HepG2 (cell line): ENCODE measurements around the gene PAN2. TPM values are rescaled to one million over a fixed set of nuclear protein-coding genes. Genes with fewer than 3 reads are reported as not detected.
A peak's percentile ranks its signal among the peaks of the same experiment; 100 is the strongest.

Experiments
- ARID2 ChIP-seq: sonication (generic); formaldehyde crosslinking; IDR thresholded peaks from 2 replicates; pipeline ENCODE4 v1.8.1; 2022; ENCODE audit warnings: mild to moderate bottlenecking, missing genetic modification reagents, borderline replicate concordance
- CBFB ChIP-seq: sonication (generic); formaldehyde crosslinking; IDR thresholded peaks from 2 replicates; pipeline ENCODE4 v1.4.0; 2020; ENCODE audit warnings: missing genetic modification reagents
- HDAC2 ChIP-seq: sonication (generic); formaldehyde crosslinking; IDR thresholded peaks from 2 replicates; pipeline ENCODE4 v1.4.0; 2020; ENCODE audit warnings: missing genetic modification reagents
- MIER2 ChIP-seq: IDR thresholded peaks from 2 replicates; pipeline ENCODE4 v1.6.1; 2016; ENCODE audit warnings: missing biosample characterization, missing genetic modification reagents
- MZF1 ChIP-seq: sonication (generic); formaldehyde crosslinking; IDR thresholded peaks from 2 replicates; pipeline ENCODE4 v1.8.1; 2023; ENCODE audit warnings: mild to moderate bottlenecking, missing genetic modification reagents, borderline replicate concordance
- POLR2A ChIP-seq, 2 experiments: IDR thresholded peaks; 2 replicates each; pipeline ENCODE4 v1.6.1; 2011; ENCODE audit warnings: low read depth in 2 of 2, low read length in 2 of 2, mild to moderate bottlenecking in 1 of 2, moderate library complexity in 1 of 2; ENCODE audit not compliant: insufficient read depth in 1 of 2
- RFX5 ChIP-seq: IDR thresholded peaks from 2 replicates; pipeline ENCODE4 v1.6.1; 2011; ENCODE audit warnings: low read depth, low read length, improper control_type of control experiment
- RXRA ChIP-seq: sonication (generic); formaldehyde crosslinking; IDR thresholded peaks from 2 replicates; pipeline ENCODE4 v1.5.1; 2020; ENCODE audit warnings: missing genetic modification reagents
- SATB2 ChIP-seq: sonication (generic); formaldehyde crosslinking; IDR thresholded peaks from 2 replicates; pipeline ENCODE4 v1.5.0; 2020; ENCODE audit warnings: missing genetic modification reagents
- SIX4 ChIP-seq: sonication (generic); formaldehyde crosslinking; IDR thresholded peaks from 2 replicates; pipeline ENCODE4 v1.4.0; 2020; ENCODE audit warnings: missing genetic modification reagents
- STAT5B ChIP-seq: sonication (generic); formaldehyde crosslinking; IDR thresholded peaks from 2 replicates; pipeline ENCODE4 v1.4.0; 2020; ENCODE audit warnings: missing genetic modification reagents
- SUZ12 ChIP-seq: fragments of 150-350 bp; IDR thresholded peaks from 2 replicates; pipeline ENCODE4 v1.6.1; 2014; ENCODE audit warnings: low read depth, low read length
- ZFP62 ChIP-seq: sonication (generic); formaldehyde crosslinking; IDR thresholded peaks from 2 replicates; pipeline ENCODE4 v1.4.0; 2020; ENCODE audit warnings: missing genetic modification reagents
- ZKSCAN1 ChIP-seq: fragments of 150-350 bp; IDR thresholded peaks from 2 replicates; pipeline ENCODE4 v1.6.1; 2014; ENCODE audit warnings: low read length
- ZNF598 ChIP-seq: sonication (generic); formaldehyde crosslinking; IDR thresholded peaks from 2 replicates; pipeline ENCODE4 v1.5.1; 2020; ENCODE audit warnings: mild to moderate bottlenecking, missing genetic modification reagents, borderline replicate concordance
- ZNF607 ChIP-seq: sonication (generic); formaldehyde crosslinking; IDR thresholded peaks from 2 replicates; pipeline ENCODE4 v1.5.1; 2020; ENCODE audit warnings: missing genetic modification reagents, mild to moderate bottlenecking, borderline replicate concordance
- ZNF746 ChIP-seq: sonication (generic); formaldehyde crosslinking; IDR thresholded peaks from 2 replicates; pipeline ENCODE4 v1.8.0; 2022; ENCODE audit warnings: mild to moderate bottlenecking, missing genetic modification reagents
- ZSCAN9 ChIP-seq: IDR thresholded peaks from 2 replicates; pipeline ENCODE4 v1.6.1; 2016; ENCODE audit warnings: borderline replicate concordance
- polyA plus RNA-seq, 8 experiments: library from polyadenylated mRNA; depleted of rRNA in 3 of 8; stranded (reverse) in 7 of 8; unstranded in 1 of 8; fragments of >200 nt; fragmentation: Illumina TruSeq in 4 of 8; extraction: Trizol in 4 of 8; gene quantifications; 2 replicates each; pipeline versions ENCODE4 v1.2.1 to v1.2.3, GENCODE V29; 2011 to 2016; ENCODE audit warnings: low read depth in 4 of 8, missing spikeins in 1 of 8, mixed read lengths in 1 of 8; ENCODE audit not compliant: insufficient read depth in 1 of 8
- total RNA-seq, 5 experiments: library from RNA; depleted of rRNA; stranded (reverse); fragments of >200 nt; fragmentation: Illumina TruSeq; extraction: Trizol; gene quantifications; 2 replicates each; pipeline ENCODE4 v1.2.3, GENCODE V29; 2016; ENCODE audit warnings: low read depth in 1 of 5
- TF ChIP-seq, protein P1 (sequence below): sonication (generic); formaldehyde crosslinking; IDR thresholded peaks from 2 replicates; pipeline ENCODE4 v1.4.0; 2020; ENCODE audit warnings: missing genetic modification reagents, borderline replicate concordance
- TF ChIP-seq, protein P2 (sequence below): sonication (generic); formaldehyde crosslinking; IDR thresholded peaks from 2 replicates; pipeline ENCODE4 v1.5.1; 2020; ENCODE audit warnings: mild to moderate bottlenecking, moderate library complexity, missing genetic modification reagents
- TF ChIP-seq, protein P3 (sequence below): IDR thresholded peaks from 2 replicates; pipeline ENCODE4 v1.6.1; 2012; ENCODE audit warnings: low read length, improper control_type of control experiment

Gene PAN2
- total and polyA plus RNA-seq, 2 of the 13 experiments (the other 11 are each of a cell fraction or from before 2014, with no cell fraction given) = 27.2 to 61.1 TPM

DNA sequence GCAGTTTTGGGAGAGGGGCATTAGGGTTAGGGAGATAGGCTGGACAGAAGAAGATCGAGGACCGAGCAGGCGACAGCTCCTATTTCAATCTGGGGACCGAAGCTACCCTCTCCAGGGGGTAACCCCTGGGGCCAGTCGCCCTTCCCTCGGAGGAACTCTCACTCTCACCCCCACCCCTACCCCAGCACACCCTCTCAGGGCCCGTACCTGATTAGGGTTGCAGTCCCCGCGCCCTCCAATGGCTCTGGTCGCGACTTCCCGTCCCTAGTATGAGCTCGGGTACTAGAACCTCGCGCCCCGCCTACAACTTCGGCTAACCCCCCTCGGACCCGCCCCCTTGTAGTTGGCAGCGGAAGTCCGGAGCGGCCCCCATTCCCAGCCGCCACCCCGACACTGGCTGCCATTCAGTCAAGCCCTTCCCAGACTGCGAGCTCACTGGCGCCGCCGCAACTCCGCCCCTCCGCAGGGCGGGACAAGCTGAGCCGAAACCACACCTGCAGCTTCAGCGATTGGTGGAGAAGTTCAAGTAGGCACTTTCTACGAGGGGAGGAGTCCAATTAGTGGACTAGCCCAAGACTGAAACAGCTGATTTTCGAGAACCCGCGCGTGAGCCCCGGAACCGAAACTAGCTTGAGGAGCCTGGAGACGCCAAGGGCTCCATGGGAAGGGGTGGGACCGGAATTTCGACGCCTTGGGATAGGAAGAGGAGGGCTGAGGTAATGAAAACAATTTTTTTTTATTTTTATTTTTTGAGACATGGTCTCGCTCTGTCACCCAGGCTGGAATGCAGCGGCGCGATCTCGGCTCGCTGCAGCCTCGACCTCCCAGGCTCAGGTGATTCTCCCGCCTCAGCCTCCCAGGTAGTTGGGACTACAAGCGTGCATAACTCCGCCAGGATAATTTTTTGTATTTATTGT is 26.3 kb upstream of the PAN2 start, which contains the start of gene STAT2 (continued):
- TF ChIP-seq, protein P1, sequence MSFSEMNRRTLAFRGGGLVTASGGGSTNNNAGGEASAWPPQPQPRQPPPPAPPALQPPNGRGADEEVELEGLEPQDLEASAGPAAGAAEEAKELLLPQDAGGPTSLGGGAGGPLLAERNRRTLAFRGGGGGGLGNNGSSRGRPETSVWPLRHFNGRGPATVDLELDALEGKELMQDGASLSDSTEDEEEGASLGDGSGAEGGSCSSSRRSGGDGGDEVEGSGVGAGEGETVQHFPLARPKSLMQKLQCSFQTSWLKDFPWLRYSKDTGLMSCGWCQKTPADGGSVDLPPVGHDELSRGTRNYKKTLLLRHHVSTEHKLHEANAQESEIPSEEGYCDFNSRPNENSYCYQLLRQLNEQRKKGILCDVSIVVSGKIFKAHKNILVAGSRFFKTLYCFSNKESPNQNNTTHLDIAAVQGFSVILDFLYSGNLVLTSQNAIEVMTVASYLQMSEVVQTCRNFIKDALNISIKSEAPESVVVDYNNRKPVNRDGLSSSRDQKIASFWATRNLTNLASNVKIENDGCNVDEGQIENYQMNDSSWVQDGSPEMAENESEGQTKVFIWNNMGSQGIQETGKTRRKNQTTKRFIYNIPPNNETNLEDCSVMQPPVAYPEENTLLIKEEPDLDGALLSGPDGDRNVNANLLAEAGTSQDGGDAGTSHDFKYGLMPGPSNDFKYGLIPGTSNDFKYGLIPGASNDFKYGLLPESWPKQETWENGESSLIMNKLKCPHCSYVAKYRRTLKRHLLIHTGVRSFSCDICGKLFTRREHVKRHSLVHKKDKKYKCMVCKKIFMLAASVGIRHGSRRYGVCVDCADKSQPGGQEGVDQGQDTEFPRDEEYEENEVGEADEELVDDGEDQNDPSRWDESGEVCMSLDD (CRISPR knock-in tag) = peak; percentile 78; the same call in 1 of the 2 replicates
- TF ChIP-seq RXRA (CRISPR knock-in tag) (no peak), MZF1 (CRISPR knock-in tag) (no peak), SUZ12 (no peak), ARID2 (CRISPR knock-in tag) (no peak), CBFB (peak; percentile 40; the same call in 1 of the 2 replicates), ZNF607 (0 out of 2 replicates have a peak, but pooled peaks have one; percentile 58), ZNF598 (CRISPR knock-in tag) (no peak), ZKSCAN1 (no peak), ZNF746 (CRISPR knock-in tag) (peak; percentile 78; the same call in 1 of the 2 replicates), RFX5 (peak; percentile 44; the same call in 1 of the 2 replicates), MIER2 (0 out of 2 replicates have a peak, but pooled peaks have one; percentile 21), ZFP62 (CRISPR knock-in tag) (no peak), SIX4 (CRISPR knock-in tag) (no peak), HDAC2 (CRISPR knock-in tag) (peak; percentile 13; the same call in 1 of the 2 replicates), ZSCAN9 (no peak), SATB2 (CRISPR knock-in tag) (peak; percentile 56; the same call in 1 of the 2 replicates), STAT5B (CRISPR knock-in tag) (no peak), POLR2A (IDR thresholded peaks at IDR 0.05; ENCODE audit: insufficient read depth in 1 of 2, low read depth in 2 of 2, low read length in 2 of 2) (peak; percentile 41 to 78; a peak in 3 of 4 replicates)
- TF ChIP-seq, protein P2, sequence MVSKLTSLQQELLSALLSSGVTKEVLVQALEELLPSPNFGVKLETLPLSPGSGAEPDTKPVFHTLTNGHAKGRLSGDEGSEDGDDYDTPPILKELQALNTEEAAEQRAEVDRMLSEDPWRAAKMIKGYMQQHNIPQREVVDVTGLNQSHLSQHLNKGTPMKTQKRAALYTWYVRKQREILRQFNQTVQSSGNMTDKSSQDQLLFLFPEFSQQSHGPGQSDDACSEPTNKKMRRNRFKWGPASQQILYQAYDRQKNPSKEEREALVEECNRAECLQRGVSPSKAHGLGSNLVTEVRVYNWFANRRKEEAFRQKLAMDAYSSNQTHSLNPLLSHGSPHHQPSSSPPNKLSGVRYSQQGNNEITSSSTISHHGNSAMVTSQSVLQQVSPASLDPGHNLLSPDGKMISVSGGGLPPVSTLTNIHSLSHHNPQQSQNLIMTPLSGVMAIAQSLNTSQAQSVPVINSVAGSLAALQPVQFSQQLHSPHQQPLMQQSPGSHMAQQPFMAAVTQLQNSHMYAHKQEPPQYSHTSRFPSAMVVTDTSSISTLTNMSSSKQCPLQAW = peak; percentile 92
- TF ChIP-seq, protein P3, sequence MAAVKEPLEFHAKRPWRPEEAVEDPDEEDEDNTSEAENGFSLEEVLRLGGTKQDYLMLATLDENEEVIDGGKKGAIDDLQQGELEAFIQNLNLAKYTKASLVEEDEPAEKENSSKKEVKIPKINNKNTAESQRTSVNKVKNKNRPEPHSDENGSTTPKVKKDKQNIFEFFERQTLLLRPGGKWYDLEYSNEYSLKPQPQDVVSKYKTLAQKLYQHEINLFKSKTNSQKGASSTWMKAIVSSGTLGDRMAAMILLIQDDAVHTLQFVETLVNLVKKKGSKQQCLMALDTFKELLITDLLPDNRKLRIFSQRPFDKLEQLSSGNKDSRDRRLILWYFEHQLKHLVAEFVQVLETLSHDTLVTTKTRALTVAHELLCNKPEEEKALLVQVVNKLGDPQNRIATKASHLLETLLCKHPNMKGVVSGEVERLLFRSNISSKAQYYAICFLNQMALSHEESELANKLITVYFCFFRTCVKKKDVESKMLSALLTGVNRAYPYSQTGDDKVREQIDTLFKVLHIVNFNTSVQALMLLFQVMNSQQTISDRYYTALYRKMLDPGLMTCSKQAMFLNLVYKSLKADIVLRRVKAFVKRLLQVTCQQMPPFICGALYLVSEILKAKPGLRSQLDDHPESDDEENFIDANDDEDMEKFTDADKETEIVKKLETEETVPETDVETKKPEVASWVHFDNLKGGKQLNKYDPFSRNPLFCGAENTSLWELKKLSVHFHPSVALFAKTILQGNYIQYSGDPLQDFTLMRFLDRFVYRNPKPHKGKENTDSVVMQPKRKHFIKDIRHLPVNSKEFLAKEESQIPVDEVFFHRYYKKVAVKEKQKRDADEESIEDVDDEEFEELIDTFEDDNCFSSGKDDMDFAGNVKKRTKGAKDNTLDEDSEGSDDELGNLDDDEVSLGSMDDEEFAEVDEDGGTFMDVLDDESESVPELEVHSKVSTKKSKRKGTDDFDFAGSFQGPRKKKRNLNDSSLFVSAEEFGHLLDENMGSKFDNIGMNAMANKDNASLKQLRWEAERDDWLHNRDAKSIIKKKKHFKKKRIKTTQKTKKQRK = no peak
